GM23338 (cell line): ENCODE data around the gene HNRNPF. TPM values are rescaled to one million over a fixed set of nuclear protein-coding genes. Genes with fewer than 3 reads are reported as not detected.

Experiments used
- ATAC-seq: fragments of 200-7000 bp; cut with Tn5 transposase; 3 replicates; pipeline ENCODE4 v1.9.1; 2020
- DNase-seq: peaks from one replicate; pipeline ENCODE4 v3.0.0-alpha.2; 2015; ENCODE audit warnings: low spot score
- H2AFZ ChIP-seq: fragments of 200-600 bp; sonication (generic); 2 replicates; pipeline ENCODE4 v1.8.0; 2016; ENCODE audit warnings: antibody characterized with exemption, mild to moderate bottlenecking, moderate library complexity
- H3F3A ChIP-seq: fragments of 200-600 bp; sonication (generic); replicated peaks from 2 replicates; pipeline ENCODE4 v1.8.0; 2017; ENCODE audit warnings: antibody characterized with exemption, mixed run types, low read depth
- H3K27ac ChIP-seq: fragments of 200-600 bp; sonication (generic); 2 replicates; pipeline ENCODE4 v1.6.1; 2016; ENCODE audit warnings: low read depth
- H3K27me3 ChIP-seq: fragments of 200-600 bp; sonication (generic); 2 replicates; pipeline ENCODE4 v1.8.0; 2016; ENCODE audit warnings: mild to moderate bottlenecking, mixed run types, moderate library complexity; ENCODE audit not compliant: insufficient read depth
- H3K36me3 ChIP-seq: fragments of 200-600 bp; sonication (generic); 2 replicates; pipeline ENCODE4 v1.8.0; 2016; ENCODE audit warnings: mild to moderate bottlenecking; ENCODE audit not compliant: insufficient read depth
- H3K4me1 ChIP-seq: fragments of 200-600 bp; sonication (generic); 2 replicates; pipeline ENCODE4 v1.8.0; 2016; ENCODE audit warnings: mild to moderate bottlenecking, moderate library complexity; ENCODE audit not compliant: insufficient read depth
- H3K4me2 ChIP-seq: fragments of 200-600 bp; sonication (generic); 2 replicates; pipeline ENCODE4 v1.7.1; 2017; ENCODE audit warnings: mixed run types
- H3K4me3 ChIP-seq: fragments of 200-600 bp; sonication (generic); 2 replicates; pipeline ENCODE4 v1.6.1; 2016; ENCODE audit warnings: mixed run types
- H3K79me2 ChIP-seq: fragments of 200-600 bp; sonication (generic); replicated peaks from 2 replicates; pipeline ENCODE4 v1.8.0; 2017; ENCODE audit warnings: mild to moderate bottlenecking; ENCODE audit not compliant: insufficient read depth
- H3K9me2 ChIP-seq: fragments of 200-600 bp; sonication (generic); 2 replicates; pipeline ENCODE4 v1.8.0; 2017; ENCODE audit not compliant: insufficient read depth
- H4K20me1 ChIP-seq: fragments of 200-600 bp; sonication (generic); replicated peaks from 2 replicates; pipeline ENCODE4 v1.8.0; 2017; ENCODE audit warnings: mild to moderate bottlenecking; ENCODE audit not compliant: insufficient read depth
- H3K27ac Mint-ChIP-seq: 2 replicates; pipeline ENCODE4 v1.8.0; 2020; ENCODE audit warnings: inconsistent platforms, mild to moderate bottlenecking, moderate library complexity, mixed read lengths
- H3K27me3 Mint-ChIP-seq: 3 replicates; pipeline ENCODE4 v1.8.0; 2022; ENCODE audit warnings: low read depth, mild to moderate bottlenecking, moderate library complexity, mixed read lengths, inconsistent platforms; ENCODE audit not compliant: insufficient read depth, poor library complexity
- H3K36me3 Mint-ChIP-seq: 3 replicates; pipeline ENCODE4 v1.8.0; 2021; ENCODE audit warnings: low read depth, mild to moderate bottlenecking, inconsistent platforms, moderate library complexity, mixed read lengths
- H3K4me1 Mint-ChIP-seq: 3 replicates; pipeline ENCODE4 v1.8.0; 2020; ENCODE audit warnings: mild to moderate bottlenecking, inconsistent platforms, mixed read lengths
- H3K4me3 Mint-ChIP-seq: 3 replicates; pipeline ENCODE4 v1.8.0; 2021; ENCODE audit warnings: moderate library complexity, mild to moderate bottlenecking, inconsistent platforms, mixed read lengths
- H3K9me3 Mint-ChIP-seq: 3 replicates; pipeline ENCODE4 v1.8.0; 2020; ENCODE audit warnings: moderate library complexity, mild to moderate bottlenecking, inconsistent platforms, mixed read lengths
- CREB1 ChIP-seq: fragments of 250-450 bp; sonication (Bioruptor Pico); IDR thresholded peaks from 2 replicates; pipeline ENCODE4 v1.5.0; 2020; ENCODE audit warnings: low read depth, mild to moderate bottlenecking, moderate library complexity
- EZH2 ChIP-seq: fragments of 200-600 bp; sonication (generic); IDR thresholded peaks from one replicate; pipeline ENCODE4 v1.8.0; 2017; ENCODE audit warnings: antibody characterized with exemption, mild to moderate bottlenecking, low read depth; ENCODE audit not compliant: unreplicated experiment
- EZH2phosphoT487 ChIP-seq: fragments of 200-600 bp; sonication (generic); IDR thresholded peaks from one replicate; pipeline ENCODE4 v1.8.1; 2018; ENCODE audit warnings: antibody characterized with exemption; ENCODE audit not compliant: unreplicated experiment
- JUNB ChIP-seq: IDR thresholded peaks from one replicate; pipeline ENCODE4 v1.6.1; 2016; ENCODE audit warnings: antibody characterized with exemption; ENCODE audit not compliant: unreplicated experiment
- NANOG ChIP-seq: IDR thresholded peaks from 2 replicates; pipeline ENCODE4 v1.6.1; 2016; ENCODE audit warnings: antibody characterized with exemption, borderline replicate concordance
- POLR2AphosphoS5 ChIP-seq: IDR thresholded peaks from 2 replicates; pipeline ENCODE4 v1.6.1; 2016; ENCODE audit warnings: antibody characterized with exemption, low read depth
- STAT1 ChIP-seq: IDR thresholded peaks from one replicate; pipeline ENCODE4 v1.6.1; 2016; ENCODE audit warnings: antibody characterized with exemption; ENCODE audit not compliant: unreplicated experiment
- ZNF114 ChIP-seq: fragments of 250-450 bp; sonication (Bioruptor Pico); IDR thresholded peaks from 2 replicates; pipeline ENCODE4 v1.5.0; 2020; ENCODE audit warnings: mild to moderate bottlenecking, moderate library complexity
- ZNF331 ChIP-seq: fragments of 250-450 bp; sonication (Bioruptor Pico); IDR thresholded peaks from 2 replicates; pipeline ENCODE4 v1.5.0; 2020; ENCODE audit warnings: low read depth, mild to moderate bottlenecking, moderate library complexity
- polyA plus RNA-seq: library from polyadenylated mRNA; unstranded; fragments of >200 nt; fragmentation: Nextera tagmentation; extraction: Ambion mirVana; gene quantifications from 2 replicates; pipeline ENCODE4 v1.2.1, GENCODE V29; 2016
- total RNA-seq: library from RNA; depleted of rRNA; stranded (reverse); fragments of >200 nt; shearing (Covaris generic); gene quantifications from 2 replicates; pipeline ENCODE4 v1.2.3, GENCODE V29; 2014
- TF ChIP-seq, protein P1 (sequence below): IDR thresholded peaks from 2 replicates; pipeline ENCODE4 v1.6.1; 2016; ENCODE audit warnings: antibody characterized with exemption
- TF ChIP-seq, protein P2 (sequence below), 2 experiments: fragments of 200-600 bp in 1 of 2; sonication (generic) in 1 of 2; conservative IDR thresholded peaks; 2 replicates each; pipeline versions ENCODE4 v1.5.1 to v1.6.1; 2016 to 2017; ENCODE audit warnings: antibody characterized with exemption in 2 of 2, low read depth in 2 of 2, mild to moderate bottlenecking in 2 of 2, moderate library complexity in 1 of 2
- TF ChIP-seq, protein P3 (sequence below): fragments of 250-450 bp; sonication (Bioruptor Pico); IDR thresholded peaks from 2 replicates; pipeline ENCODE4 v1.5.0; 2020; ENCODE audit warnings: mild to moderate bottlenecking, moderate library complexity
- TF ChIP-seq, protein P4 (sequence below): IDR thresholded peaks from one replicate; pipeline ENCODE4 v1.6.1; 2018; ENCODE audit warnings: antibody characterized with exemption; ENCODE audit not compliant: unreplicated experiment

Gene HNRNPF
- total and polyA plus RNA-seq, 2 experiments from 2014 or later = 210 to 378 TPM

DNA sequence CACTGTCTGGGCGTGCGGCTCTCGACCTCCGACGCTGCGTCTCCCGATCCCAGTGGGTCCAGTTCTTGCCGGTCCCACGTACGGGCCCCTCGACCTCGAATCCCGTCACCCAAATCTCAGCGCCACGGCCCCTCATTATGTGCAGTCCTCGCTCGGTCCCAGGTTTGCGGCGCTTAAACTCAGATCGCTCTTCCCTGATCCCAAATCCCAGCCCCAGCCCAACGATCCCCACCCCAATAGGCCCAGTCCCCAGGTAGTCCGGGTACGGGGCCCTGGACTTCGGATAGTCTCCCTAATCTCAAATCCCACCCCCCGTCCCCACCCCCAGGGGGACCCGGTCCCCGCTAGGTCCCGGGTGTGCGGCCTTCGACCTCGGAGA lies 666 bp downstream of the HNRNPF start:
- no peaks in the 10 kb centered on the region for H3K9me2 ChIP-seq
- peaks cover 24% of the 10 kb centered on the region for H3K36me3 Mint-ChIP-seq
- peaks cover 22% of the 10 kb centered on the region for H3K4me1 Mint-ChIP-seq
- no peaks in the 10 kb centered on the region for H3F3A ChIP-seq
- H4K20me1 ChIP-seq = peaks cover 27% of the 10 kb centered on the region
- DNase-seq = peak; percentile 37
- no peaks in the 10 kb centered on the region for H3K27me3 ChIP-seq
- H3K36me3 ChIP-seq = 0 out of 2 replicates have a peak, but pooled peaks cover 3% of the 10 kb centered on the region
- ATAC-seq = peak; percentile 8
- peak overlapping the region; percentile 83 for H3K4me2 ChIP-seq
- peaks cover 28% of the 10 kb centered on the region for H3K4me1 ChIP-seq
- TF ChIP-seq CREB1 (CRISPR knock-in tag) = no peak
- no peak for TF ChIP-seq ZNF331 (CRISPR knock-in tag)
- TF ChIP-seq, protein P1, sequence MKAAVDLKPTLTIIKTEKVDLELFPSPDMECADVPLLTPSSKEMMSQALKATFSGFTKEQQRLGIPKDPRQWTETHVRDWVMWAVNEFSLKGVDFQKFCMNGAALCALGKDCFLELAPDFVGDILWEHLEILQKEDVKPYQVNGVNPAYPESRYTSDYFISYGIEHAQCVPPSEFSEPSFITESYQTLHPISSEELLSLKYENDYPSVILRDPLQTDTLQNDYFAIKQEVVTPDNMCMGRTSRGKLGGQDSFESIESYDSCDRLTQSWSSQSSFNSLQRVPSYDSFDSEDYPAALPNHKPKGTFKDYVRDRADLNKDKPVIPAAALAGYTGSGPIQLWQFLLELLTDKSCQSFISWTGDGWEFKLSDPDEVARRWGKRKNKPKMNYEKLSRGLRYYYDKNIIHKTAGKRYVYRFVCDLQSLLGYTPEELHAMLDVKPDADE = no peak
- no peak for TF ChIP-seq NANOG
- TF ChIP-seq ZNF114 (CRISPR knock-in tag) = no peak
- no peak for TF ChIP-seq JUNB
- TF ChIP-seq, protein P2, sequence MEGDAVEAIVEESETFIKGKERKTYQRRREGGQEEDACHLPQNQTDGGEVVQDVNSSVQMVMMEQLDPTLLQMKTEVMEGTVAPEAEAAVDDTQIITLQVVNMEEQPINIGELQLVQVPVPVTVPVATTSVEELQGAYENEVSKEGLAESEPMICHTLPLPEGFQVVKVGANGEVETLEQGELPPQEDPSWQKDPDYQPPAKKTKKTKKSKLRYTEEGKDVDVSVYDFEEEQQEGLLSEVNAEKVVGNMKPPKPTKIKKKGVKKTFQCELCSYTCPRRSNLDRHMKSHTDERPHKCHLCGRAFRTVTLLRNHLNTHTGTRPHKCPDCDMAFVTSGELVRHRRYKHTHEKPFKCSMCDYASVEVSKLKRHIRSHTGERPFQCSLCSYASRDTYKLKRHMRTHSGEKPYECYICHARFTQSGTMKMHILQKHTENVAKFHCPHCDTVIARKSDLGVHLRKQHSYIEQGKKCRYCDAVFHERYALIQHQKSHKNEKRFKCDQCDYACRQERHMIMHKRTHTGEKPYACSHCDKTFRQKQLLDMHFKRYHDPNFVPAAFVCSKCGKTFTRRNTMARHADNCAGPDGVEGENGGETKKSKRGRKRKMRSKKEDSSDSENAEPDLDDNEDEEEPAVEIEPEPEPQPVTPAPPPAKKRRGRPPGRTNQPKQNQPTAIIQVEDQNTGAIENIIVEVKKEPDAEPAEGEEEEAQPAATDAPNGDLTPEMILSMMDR (conservative IDR thresholded peaks at IDR 0.05; ENCODE audit: low read depth in 2 of 2) = no peak
- no peak for TF ChIP-seq EZH2phosphoT487
- TF ChIP-seq EZH2 = no peak
- TF ChIP-seq, protein P3, sequence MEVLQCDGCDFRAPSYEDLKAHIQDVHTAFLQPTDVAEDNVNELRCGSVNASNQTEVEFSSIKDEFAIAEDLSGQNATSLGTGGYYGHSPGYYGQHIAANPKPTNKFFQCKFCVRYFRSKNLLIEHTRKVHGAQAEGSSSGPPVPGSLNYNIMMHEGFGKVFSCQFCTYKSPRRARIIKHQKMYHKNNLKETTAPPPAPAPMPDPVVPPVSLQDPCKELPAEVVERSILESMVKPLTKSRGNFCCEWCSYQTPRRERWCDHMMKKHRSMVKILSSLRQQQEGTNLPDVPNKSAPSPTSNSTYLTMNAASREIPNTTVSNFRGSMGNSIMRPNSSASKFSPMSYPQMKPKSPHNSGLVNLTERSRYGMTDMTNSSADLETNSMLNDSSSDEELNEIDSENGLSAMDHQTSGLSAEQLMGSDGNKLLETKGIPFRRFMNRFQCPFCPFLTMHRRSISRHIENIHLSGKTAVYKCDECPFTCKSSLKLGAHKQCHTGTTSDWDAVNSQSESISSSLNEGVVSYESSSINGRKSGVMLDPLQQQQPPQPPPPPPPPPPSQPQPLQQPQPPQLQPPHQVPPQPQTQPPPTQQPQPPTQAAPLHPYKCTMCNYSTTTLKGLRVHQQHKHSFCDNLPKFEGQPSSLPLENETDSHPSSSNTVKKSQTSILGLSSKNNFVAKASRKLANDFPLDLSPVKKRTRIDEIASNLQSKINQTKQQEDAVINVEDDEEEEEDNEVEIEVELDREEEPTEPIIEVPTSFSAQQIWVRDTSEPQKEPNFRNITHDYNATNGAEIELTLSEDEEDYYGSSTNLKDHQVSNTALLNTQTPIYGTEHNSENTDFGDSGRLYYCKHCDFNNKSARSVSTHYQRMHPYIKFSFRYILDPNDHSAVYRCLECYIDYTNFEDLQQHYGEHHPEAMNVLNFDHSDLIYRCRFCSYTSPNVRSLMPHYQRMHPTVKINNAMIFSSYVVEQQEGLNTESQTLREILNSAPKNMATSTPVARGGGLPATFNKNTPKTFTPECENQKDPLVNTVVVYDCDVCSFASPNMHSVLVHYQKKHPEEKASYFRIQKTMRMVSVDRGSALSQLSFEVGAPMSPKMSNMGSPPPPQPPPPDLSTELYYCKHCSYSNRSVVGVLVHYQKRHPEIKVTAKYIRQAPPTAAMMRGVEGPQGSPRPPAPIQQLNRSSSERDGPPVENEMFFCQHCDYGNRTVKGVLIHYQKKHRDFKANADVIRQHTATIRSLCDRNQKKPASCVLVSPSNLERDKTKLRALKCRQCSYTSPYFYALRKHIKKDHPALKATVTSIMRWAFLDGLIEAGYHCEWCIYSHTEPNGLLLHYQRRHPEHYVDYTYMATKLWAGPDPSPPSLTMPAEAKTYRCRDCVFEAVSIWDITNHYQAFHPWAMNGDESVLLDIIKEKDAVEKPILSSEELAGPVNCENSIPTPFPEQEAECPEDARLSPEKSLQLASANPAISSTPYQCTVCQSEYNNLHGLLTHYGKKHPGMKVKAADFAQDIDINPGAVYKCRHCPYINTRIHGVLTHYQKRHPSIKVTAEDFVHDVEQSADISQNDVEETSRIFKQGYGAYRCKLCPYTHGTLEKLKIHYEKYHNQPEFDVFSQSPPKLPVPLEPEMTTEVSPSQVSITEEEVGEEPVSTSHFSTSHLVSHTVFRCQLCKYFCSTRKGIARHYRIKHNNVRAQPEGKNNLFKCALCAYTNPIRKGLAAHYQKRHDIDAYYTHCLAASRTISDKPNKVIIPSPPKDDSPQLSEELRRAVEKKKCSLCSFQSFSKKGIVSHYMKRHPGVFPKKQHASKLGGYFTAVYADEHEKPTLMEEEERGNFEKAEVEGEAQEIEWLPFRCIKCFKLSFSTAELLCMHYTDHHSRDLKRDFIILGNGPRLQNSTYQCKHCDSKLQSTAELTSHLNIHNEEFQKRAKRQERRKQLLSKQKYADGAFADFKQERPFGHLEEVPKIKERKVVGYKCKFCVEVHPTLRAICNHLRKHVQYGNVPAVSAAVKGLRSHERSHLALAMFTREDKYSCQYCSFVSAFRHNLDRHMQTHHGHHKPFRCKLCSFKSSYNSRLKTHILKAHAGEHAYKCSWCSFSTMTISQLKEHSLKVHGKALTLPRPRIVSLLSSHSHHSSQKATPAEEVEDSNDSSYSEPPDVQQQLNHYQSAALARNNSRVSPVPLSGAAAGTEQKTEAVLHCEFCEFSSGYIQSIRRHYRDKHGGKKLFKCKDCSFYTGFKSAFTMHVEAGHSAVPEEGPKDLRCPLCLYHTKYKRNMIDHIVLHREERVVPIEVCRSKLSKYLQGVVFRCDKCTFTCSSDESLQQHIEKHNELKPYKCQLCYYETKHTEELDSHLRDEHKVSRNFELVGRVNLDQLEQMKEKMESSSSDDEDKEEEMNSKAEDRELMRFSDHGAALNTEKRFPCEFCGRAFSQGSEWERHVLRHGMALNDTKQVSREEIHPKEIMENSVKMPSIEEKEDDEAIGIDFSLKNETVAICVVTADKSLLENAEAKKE (CRISPR knock-in tag) = no peak
- no peak for TF ChIP-seq STAT1
- TF ChIP-seq, protein P4, sequence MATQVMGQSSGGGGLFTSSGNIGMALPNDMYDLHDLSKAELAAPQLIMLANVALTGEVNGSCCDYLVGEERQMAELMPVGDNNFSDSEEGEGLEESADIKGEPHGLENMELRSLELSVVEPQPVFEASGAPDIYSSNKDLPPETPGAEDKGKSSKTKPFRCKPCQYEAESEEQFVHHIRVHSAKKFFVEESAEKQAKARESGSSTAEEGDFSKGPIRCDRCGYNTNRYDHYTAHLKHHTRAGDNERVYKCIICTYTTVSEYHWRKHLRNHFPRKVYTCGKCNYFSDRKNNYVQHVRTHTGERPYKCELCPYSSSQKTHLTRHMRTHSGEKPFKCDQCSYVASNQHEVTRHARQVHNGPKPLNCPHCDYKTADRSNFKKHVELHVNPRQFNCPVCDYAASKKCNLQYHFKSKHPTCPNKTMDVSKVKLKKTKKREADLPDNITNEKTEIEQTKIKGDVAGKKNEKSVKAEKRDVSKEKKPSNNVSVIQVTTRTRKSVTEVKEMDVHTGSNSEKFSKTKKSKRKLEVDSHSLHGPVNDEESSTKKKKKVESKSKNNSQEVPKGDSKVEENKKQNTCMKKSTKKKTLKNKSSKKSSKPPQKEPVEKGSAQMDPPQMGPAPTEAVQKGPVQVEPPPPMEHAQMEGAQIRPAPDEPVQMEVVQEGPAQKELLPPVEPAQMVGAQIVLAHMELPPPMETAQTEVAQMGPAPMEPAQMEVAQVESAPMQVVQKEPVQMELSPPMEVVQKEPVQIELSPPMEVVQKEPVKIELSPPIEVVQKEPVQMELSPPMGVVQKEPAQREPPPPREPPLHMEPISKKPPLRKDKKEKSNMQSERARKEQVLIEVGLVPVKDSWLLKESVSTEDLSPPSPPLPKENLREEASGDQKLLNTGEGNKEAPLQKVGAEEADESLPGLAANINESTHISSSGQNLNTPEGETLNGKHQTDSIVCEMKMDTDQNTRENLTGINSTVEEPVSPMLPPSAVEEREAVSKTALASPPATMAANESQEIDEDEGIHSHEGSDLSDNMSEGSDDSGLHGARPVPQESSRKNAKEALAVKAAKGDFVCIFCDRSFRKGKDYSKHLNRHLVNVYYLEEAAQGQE = no peak
- TF ChIP-seq POLR2AphosphoS5 = no peak
- H3K4me3 ChIP-seq = peak overlapping the region; percentile 86
- H3K79me2 ChIP-seq = peaks cover 59% of the 10 kb centered on the region
- no peak overlapping the region for H2AFZ ChIP-seq
- peak overlapping the region; percentile 93 for H3K4me3 Mint-ChIP-seq
- peak overlapping the region; percentile 96 for H3K27ac ChIP-seq
- peak overlapping the region; percentile 99 for H3K27ac Mint-ChIP-seq
- peaks cover 5% of the 10 kb centered on the region; the same call in 1 of the 3 replicates for H3K9me3 Mint-ChIP-seq
- peaks cover 21% of the 10 kb centered on the region for H3K27me3 Mint-ChIP-seq
